Adrenal gland (tissue), 5 donors: ENCODE data around the gene SERPINE2.

Experiments
- CTCF ChIP-seq, 6 experiments: fragments of 450-650 bp in 4 of 6; fragments of 200-600 bp in 2 of 6; sonication (generic) in 1 of 6; IDR thresholded peaks; 1 replicate in 5 of 6; 2 replicates in 1 of 6; pipeline versions ENCODE4 v1.5.1 to v1.8.0; 2016 to 2021; ENCODE audit warnings: antibody characterized with exemption in 6 of 6, mild to moderate bottlenecking in 2 of 6, moderate library complexity in 1 of 6
- POLR2A ChIP-seq, 2 donors: fragments of 450-650 bp; IDR thresholded peaks; one replicate each; pipeline ENCODE4 v1.6.1; 2017; ENCODE audit warnings: antibody characterized with exemption in 2 of 2, mild to moderate bottlenecking in 2 of 2, moderate library complexity in 1 of 2
- donor health status: DM: no; HTN: no; CAD: no.

GRCh38 chr2:223945755-223946154, 93.3 kb downstream of the SERPINE2 start:
- TF ChIP-seq POLR2A (IDR thresholded peaks at IDR 0.05) (no peak), CTCF (IDR thresholded peaks at IDR 0.05) (no peak)
